Esophagus squamous epithelium (tissue), 4 donors: ENCODE data around the gene BGLAP.

Source experiments
- POLR2A ChIP-seq, 4 donors: fragments of 450-650 bp; IDR thresholded peaks; one replicate each; pipeline ENCODE4 v1.6.1; 2017; ENCODE audit warnings: antibody characterized with exemption in 4 of 4, mild to moderate bottlenecking in 4 of 4, moderate library complexity in 3 of 4
- TF ChIP-seq, protein P1 (sequence below), 6 experiments: fragments of 450-650 bp in 4 of 6; fragments of 200-600 bp in 2 of 6; sonication (generic) in 2 of 6; IDR thresholded peaks; one replicate each; pipeline ENCODE4 v1.5.1; 2016 to 2019; ENCODE audit warnings: antibody characterized with exemption in 6 of 6, mild to moderate bottlenecking in 4 of 6, moderate library complexity in 4 of 6

DNA sequence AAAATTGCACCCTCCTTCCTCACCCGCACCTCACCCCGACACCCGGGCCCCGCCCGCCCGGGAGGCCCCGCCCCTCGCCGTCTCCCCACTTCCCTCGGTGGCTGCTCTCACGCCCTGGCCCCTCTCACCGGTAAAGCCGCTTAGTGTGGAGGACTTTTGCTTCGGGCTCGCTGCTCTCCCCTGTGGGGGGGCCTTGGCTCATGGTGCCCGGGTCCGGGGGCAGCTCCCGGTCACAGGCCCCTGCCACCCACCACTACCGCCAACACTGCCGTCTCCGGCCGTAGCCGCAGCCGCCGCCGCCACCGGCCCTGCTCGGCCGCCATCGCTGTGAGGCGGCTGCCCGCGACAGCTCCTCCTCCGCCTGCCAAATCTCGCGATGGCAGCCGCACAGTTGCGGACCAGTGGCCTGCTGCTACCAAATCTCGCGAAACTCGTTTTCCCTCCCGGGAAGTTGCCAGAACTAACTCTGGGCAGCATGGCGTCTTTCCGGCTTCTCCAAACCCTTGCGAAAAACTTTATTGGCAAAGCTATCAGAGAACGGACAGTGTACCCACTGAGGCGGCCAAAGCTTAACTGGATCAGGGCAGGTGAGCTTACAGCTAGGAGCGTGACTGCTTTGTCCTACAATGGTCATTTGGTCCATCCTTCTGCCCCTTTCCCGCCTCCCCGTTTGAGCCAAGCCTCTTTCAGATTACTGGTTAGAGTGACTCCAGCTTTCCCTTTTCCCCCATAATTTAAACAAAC, 40.7 kb downstream of the BGLAP start, which contains the start of gene SMG5:
- TF ChIP-seq, protein P1, sequence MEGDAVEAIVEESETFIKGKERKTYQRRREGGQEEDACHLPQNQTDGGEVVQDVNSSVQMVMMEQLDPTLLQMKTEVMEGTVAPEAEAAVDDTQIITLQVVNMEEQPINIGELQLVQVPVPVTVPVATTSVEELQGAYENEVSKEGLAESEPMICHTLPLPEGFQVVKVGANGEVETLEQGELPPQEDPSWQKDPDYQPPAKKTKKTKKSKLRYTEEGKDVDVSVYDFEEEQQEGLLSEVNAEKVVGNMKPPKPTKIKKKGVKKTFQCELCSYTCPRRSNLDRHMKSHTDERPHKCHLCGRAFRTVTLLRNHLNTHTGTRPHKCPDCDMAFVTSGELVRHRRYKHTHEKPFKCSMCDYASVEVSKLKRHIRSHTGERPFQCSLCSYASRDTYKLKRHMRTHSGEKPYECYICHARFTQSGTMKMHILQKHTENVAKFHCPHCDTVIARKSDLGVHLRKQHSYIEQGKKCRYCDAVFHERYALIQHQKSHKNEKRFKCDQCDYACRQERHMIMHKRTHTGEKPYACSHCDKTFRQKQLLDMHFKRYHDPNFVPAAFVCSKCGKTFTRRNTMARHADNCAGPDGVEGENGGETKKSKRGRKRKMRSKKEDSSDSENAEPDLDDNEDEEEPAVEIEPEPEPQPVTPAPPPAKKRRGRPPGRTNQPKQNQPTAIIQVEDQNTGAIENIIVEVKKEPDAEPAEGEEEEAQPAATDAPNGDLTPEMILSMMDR (IDR thresholded peaks at IDR 0.05), result peak in 1 of 6 experiments; percentile 22
- TF ChIP-seq POLR2A (IDR thresholded peaks at IDR 0.05), result peak in 2 of 4 donors; percentile 92 to 93
